ENCODE data around the gene MMP20.
"Not testable (repeated sequence)": the region's sequence is repeated elsewhere in the genome, so short reads cannot be mapped to it uniquely, and the experiment has no call there.

MMP20 gene, protein sequence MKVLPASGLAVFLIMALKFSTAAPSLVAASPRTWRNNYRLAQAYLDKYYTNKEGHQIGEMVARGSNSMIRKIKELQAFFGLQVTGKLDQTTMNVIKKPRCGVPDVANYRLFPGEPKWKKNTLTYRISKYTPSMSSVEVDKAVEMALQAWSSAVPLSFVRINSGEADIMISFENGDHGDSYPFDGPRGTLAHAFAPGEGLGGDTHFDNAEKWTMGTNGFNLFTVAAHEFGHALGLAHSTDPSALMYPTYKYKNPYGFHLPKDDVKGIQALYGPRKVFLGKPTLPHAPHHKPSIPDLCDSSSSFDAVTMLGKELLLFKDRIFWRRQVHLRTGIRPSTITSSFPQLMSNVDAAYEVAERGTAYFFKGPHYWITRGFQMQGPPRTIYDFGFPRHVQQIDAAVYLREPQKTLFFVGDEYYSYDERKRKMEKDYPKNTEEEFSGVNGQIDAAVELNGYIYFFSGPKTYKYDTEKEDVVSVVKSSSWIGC

DNA sequence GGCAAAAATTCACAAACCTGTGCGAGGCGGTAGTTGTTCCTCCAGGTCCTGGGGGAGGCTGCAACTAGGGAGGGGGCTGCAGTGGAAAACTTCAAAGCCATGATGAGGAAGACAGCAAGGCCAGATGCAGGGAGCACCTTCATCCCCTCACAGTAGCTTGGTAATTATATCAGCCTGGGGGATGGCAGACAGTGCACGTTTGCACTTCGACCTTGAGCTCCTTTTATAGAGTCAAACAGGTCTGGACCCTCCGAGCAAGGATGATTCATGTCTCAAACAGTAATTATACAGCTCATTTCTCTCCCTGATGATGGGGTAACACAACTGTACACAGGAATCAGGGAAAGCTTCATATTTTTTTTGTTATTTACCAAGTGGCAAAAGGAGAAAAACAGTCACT, at the start of gene MMP20:
Gene MMP20 (minus strand): TSS at position 156 of the 400 bp plus-strand sequence. CDS start 13 bp downstream, at position 143.
- DNase-seq = no peak

DNA sequence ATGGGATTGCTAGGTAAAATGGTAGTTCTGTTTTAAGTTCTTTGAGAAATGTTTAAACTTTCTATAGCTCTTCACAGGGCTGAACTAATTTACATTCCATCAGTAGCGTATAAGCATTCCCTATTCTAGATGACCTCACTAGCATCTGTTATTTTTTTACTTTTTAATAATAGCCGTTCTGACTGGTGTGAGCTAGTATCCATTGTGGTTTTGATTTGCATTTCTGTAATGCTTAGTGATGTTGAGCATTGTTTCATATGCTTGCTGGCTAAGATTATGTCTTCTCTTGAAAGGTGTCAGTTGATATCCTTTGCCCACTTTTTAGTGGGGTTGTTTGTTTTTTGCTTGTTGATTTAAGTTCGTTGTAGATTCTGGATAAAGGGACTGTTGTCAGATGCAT, 44.5 kb upstream of the MMP20 start:
- DNase-seq = no peak

DNA sequence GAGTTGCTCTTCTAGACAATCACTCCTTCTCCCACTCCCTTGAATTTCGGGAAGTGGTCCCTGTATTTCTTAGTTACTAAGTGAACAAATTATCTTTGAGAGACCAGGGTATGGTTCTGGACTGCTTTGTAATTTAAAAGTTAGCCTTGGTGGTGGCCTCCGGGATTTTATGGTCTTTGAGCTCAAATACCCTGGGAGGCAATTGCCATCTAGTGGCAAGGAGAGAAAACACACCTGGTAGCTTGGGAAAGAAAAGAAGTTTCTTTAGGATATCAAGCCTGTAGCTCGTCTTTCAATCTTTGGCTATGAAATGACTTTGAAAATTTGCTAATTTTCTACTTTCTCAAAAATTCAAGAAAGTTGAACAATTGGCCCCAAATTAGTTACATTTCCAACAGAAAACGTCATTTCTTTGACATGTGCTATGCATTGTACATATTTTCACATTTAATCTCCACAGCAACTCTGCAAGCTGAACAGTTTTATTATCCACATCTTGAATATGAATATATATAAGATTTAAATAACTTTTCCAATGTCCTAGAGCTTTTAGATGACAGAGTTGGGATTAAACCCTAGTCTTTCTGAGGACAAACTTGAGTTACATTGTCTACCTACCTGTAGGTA, 41.3 kb upstream of the MMP20 start:
- DNase-seq = peak; percentile 8

DNA sequence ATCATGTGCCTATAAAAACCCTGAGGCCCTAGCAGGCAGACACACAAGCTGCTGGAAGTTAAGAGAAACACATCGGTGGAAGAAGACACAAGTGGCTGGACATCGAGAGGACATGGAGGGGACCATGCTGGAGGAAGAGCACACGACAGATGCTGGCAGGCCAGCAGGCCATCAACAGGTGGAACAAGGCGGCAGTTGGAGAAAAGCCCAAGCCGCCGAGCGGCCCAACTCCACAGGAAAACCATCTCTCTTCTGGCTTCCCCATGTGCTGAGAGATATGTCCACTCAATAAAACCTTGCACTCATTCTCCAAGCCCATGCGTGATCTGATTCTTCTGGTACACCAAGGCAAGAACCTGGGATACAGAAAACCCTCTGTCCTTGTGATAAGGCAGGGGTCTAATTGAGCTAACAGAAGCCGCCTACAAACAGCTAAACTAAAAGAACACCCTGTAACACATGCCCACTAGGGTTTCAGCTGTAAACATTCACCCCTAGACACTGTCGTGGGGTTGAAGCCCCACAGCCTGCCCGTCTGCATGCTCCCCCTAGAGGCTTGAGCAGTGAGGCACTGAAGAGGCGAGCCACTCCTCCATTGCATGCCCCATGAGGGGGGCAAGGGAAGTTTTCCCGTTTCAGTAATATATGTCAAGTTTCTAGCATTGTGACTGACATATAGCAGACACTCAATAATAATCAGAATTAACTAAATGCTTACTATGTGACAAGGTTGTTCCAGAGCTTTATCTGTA, 39.0 kb upstream of the MMP20 start:
- no peak for DNase-seq

DNA sequence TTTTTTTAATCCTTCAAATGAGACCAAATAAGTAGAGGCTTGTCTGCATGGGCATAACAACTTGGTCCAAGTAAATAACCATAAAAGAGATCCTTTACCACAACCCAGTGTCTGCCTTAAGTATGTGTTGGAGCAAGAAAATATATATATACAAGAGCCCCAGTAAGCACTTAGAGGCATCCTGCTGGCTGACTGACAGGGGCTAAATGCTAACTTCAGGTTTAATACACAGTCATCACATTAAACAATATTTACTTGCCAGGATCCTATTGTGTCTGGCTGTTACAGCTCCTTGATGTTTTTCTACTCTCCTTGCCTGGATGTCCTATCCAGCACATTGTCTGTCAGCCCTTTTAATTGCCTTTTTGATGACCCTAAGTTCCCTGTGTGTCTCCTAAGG, 37.5 kb upstream of the MMP20 start:
- no peak for DNase-seq

DNA sequence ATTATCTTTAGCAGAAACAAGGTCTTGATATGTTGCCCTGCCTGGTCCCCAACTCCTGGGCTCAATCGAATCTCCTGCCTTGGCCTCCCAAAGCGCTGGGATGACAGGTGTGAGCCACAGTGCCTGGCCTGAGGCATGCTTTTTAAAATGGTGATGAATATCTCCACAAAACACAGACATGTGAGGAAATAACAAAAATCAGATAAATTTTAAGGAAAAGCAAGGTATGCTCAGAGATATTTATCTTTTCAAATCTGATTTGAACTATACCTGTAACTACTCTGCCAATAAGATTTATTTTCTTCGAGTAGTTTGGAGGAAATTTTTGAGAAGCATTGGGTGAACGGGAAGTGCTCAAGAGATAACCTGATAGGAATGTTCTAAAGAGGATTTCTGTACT, 35.9 kb upstream of the MMP20 start:
- no peak for DNase-seq

DNA sequence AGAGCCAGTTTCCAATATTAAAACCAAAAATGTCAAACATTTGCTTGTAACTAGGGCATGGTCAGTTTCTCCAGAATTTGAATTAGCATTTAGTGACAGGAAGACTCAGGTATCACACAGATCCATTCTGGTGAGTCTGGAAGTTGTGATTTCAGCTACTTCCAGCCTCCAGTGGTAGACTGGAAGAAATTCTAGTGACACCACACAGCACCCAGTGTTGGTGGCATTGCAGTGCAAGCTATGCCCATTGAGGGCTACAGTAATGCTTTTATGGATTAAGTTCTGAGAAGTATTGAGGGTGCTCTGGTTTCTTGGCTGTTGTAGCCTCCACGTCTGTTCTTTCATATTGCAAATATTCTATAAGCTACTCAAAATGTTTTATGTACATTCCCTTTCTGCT, 31.4 kb upstream of the MMP20 start:
- DNase-seq = no peak

DNA sequence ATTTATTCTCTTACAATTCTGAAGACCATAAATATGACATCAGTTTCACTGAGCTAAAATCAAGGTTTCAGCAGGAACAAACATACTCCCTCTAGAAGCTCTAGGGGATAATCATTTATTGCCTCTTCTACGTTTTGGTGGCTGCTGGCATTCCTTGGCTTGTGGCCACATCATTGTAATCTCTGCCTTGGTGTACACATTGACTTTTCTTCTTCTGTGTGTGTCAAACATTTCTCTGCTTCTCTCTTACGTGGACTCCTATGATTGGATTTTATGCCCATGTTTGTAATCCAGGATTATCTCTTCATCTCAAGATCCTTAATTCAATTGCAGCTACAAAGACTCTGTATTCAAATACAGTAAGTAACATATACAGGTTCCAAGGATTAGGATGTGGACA, 30.4 kb upstream of the MMP20 start:
- no peak for DNase-seq

DNA sequence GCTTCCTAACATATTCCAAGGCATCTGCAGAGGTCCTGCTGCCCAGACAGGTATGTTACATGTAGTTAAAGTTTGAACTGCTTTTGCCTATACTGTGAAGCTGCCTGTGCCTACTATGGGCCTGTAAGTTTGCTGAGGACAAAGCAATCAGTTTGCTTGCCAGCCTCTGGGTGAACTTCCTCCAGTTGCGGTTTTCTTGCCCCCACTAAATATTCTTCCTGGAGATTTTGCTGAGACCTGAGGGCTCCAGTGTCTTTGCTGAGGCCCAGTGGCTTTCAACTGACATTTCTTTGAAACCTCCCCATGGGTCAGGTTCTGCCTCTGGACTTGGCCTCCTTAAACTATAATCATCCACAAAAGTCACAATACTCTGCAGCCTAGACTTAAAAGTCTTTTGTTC, 29.6 kb upstream of the MMP20 start:
- DNase-seq = no peak

DNA sequence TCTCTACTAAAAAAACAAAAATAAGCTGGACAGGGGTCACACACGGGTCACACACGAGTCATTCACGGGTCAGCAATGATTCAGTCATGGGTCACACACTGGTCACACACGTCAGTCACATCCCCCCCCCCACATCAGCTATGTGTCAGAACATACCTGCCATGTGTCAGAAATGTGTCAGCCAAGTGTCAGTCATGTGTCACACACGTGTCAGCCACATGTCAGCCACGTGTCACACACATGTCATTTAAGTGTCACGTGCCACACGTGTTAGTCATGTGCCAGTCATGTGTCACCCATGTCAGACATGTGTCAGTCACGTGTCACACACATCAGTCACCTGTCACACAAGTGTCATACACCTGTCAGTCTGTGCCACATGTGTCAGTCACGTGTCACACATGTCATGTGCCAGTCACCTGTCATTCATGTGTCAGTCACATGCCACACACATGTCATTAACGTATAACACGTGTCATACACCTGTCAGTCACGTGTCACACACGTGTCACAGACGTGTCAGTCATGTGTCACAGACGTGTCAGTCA, 28.7 kb upstream of the MMP20 start:
- no peak for DNase-seq

DNA sequence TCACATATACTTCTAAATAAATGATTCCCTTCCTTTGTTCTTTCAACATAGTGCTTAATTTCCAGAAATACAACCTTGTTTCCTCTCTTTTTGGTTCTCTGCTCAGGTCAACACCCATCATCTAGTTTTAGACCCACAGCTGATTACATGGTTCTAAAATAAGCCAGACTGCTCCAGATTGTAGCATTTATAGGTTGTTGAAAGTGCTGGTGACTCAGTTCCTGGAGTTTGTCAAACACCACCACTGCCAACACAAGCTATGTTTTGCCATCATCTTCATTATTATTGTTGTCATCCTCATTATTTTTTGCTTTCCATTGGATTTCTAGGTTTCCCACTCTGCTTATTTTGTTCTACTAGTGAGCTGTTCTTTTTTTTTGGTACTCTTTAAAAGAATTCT, 22.3 kb upstream of the MMP20 start:
- no peak for DNase-seq

DNA sequence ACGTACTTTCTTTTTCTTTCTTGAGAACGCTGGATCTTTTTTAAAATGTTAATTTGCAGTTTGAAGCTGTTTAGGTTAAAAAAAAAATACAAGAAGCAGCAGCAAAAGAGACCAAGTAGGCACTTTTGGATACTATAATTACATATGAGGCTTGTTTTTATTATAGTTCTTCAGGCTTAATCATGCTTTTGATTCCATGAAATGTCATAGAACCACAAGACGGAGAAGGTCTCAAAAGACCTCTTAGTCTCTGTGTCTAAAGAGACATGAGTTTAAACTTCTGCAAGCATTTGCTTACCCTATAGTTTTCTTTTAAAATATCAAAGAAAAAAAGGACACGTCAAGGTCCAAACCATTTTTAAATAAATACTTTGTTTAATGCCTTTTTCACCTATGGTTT, 18.8 kb upstream of the MMP20 start:
- DNase-seq = no peak

DNA sequence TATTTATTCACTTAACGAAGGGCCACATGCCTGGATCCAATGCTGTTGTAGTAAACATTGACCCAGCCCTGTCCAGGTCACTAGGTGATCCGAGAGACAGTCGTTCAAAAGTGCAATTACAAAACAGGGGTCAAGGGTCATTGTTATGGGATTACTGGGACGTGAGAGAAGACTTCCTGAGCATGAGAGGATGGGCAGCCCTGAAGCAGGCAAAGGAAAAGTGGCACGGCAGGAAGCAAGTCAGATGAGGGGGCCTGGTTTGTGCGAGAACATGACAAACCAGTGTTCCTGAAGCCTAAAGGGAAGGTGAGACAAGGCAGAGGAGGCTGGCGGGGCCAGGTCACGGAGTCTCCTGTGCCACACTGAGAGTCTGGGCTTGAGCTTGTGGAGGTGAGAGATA, 15.8 kb upstream of the MMP20 start:
- no peak for DNase-seq

DNA sequence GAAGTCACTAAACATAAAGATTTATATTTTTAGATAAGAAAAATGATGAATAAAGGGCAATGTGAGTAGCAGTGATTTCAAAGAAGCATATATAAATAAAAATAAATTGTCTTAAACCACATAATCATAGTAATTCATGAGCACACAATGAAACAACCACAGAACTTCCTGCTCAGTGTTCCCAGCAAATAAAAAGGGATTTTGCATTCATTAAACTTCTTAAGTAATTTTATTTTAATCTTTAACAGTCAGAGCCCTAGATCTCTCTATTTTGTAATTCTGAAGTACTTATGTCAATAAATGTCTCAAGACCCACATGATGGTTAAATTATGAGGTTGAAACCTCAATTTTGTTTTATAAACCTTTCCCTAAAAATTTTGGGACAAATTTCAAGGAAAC, 14.5 kb upstream of the MMP20 start:
- DNase-seq = no peak

DNA sequence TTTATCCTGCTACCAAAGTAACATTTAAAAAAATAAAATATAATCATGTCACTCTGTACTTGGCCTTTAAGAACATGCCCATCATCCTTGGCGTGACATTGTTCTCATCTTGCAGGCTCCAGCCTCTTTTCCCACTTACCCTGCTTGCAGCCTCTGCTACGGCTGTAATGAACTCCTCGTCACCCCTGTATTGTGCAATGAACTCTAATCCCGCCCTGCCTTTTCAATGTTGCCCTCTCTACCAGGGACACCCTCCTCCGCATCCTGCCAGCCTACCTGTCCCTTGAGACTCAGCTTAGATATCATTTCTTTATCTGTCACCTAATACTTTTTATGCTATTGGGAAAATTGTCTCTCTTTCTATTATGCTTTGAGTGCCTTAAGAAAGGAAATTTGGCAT, 12.6 kb upstream of the MMP20 start:
- DNase-seq = no peak

DNA sequence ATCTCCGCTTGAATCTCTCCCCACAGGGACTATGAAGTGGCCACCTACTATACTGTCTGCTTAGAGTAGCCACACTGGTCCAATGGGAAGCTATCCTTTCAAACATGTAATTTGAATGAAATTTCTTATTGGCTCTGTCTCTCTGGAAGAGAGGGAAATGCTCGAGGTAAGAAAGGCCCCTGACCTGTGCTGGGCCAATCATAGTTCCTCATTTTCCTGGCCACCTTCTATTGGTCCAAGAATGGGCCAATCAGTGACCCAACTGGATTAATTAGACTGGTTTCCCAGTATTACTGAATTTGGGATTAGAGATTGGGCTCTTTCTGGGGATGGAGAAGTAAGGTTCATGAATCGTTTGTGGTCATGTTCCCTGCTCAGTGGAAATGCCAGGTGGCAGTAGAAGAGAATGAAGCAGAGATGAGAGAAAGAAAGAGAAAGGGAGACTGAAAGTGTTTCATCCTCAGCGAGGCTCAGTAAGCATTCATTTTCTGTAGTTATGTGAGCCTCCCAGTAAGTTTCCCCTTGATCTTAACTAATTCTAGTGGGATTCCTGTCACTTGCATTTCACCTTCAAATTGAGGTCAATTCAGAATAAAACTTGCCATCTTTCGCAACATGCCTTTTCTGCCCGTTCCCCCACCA, 8.4 kb upstream of the MMP20 start:
- no peak for DNase-seq

DNA sequence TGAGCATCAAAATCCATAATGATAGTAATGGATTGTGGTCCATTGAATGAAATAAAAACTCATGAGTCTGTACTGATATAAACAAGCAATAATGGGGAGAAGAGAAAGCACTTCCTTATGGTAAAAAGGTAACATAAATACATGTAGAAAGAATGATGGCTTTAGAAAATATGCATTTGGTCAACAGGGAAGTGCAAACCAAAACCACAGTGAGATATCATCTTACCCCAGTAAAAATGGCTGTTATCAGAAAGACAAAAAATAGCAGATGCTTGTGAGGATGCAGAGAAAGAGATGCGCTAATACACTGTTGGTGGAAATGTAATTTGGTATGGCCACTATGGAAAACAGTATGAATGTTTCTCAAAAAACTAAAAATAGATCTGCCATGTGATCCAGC, 6.9 kb upstream of the MMP20 start:
- no peak for DNase-seq

DNA sequence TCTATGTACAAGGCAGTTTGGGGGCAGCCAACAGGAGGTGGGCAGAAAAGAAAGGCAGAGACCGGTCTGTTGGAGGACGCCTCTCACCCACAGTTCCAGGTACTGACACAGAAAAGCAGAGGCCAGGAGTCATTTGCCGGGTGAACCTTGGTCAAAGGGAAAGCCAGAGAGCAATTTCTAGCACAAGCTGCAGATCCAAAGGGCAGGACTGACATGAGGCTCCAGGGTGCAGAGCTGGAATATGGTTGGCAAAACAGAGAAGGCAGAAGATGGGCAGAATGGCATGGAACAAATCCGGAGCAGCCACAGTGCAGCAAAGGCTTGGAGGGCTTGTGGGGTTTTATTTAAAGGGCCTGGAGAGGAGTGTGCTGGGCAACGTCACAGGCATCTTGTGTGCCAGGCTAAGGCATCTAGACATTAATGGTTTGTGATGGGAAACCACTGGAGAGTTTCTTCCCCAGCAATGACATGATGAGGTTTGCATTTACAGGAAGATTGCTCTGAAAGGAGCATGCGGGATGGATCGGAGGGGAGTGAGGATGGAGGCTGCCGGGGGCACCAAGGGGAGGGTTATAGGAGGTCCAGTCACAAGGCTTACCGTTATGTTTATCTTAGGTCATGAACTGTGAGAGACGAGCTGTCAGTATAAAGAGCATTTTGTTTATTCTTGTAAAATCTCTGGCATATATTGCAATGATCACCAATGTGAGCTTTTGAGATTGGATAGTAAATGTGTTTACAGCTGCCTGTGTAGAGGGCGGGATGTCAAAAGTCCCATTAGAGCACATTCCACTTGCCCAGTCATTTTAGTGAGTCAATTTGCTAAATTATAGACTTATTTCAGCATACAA, 5.7 kb upstream of the MMP20 start:
- no peak for DNase-seq

DNA sequence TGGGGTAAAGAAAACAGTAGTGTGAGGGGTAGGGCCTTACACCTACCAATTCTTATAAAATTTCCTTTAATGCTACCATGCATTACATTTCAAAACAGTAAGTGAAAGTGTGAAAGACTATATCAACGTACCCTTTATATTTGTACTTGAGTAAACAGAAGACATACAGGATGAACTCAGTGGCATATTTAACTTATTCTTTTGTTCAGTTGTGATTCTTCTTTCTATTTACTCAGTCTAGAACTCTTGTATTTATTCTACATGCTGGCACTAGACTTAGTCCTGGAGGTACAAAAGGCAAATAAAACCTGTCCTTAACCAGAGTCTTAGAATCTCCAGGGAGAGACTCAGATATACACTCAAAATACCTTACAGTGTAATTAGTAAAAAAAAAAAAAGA, 4.8 kb upstream of the MMP20 start:
- DNase-seq = not testable (repeated sequence)

DNA sequence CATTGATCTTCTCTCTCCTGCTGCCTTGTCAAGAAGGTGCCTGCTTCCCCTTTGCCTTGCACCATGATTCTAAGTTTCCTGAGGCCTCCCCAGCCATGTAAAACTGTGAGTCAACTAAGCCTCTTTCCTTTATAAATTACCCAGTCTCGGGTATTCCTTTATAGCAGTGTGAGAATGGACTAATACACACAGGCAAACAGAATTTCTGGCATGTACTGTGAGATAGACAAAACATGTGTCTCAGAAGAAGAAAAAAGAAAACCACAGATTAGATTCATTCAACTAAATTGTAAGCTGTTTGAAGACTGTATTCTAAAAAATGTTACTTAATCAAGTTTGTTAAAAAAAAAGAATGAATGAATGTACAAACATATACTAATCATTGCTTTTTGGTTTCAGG, 1.5 kb upstream of the MMP20 start:
- DNase-seq = no peak

DNA sequence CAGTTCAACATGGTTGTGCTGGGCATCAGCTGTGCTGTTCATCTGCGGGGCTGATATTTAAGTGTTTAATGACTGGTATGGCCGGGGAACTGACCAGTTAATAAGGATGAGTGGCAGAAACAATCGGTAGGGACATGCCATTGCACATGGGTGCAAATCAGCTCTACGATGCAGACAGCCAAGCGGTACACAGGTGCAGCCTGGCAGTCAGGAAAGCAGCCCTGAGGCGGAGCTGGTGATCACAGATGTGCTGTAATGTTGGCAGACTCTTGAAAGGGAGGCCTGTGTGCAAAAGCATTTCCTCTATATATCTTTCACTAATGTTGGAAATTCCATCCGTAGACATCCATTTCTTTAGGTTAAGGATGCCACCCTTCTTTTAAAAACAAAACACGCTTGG, 1.1 kb downstream of the MMP20 start:
- DNase-seq = no peak

DNA sequence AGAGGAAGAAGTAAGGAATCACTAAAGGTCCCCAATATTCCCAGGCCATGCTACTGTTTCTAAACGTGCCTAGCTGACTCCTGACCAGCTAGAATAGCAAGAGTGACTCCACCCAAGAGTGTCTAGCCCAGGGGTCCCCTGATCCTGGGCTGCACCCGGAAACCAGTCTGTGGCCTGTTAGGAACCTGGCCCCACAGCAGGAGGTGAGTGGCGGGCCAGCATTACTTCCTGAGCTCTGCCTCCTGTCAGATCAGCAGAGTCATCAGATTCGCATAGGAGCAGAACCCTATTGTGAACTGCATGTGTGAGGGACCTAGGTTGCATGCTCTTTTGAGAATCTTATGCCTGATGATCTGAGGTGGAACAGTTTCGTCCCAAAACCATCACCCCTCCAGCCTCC, 2.0 kb downstream of the MMP20 start:
- no peak for DNase-seq

Data from NCI-H2029 (cell line).